Heart left ventricle (tissue), 13 donors: ENCODE measurements around the gene ATG9B.

ENCODE experiments used
- POLR2A ChIP-seq, 2 donors: fragments of 450-650 bp; IDR thresholded peaks; one replicate each; pipeline ENCODE4 v1.6.1; 2017; ENCODE audit warnings: antibody characterized with exemption in 2 of 2, mild to moderate bottlenecking in 2 of 2, moderate library complexity in 2 of 2
- TF ChIP-seq, protein P1 (sequence below), 12 donors: fragments of 200-600 bp; sonication (generic) in 4 of 12; IDR thresholded peaks; one replicate each; pipeline versions ENCODE4 v1.5.0 to v1.8.0; 2018 to 2022; ENCODE audit warnings: antibody characterized with exemption in 12 of 12, mild to moderate bottlenecking in 5 of 12
- donor health status: ischemic (EF 13 %, LVEDD 7.1; RV severe dilation, severe dysfunction).
- donor health status: DM: no; HTN: yes; CAD: no.
- donor health status: DM: no; HTN: no; CAD: no.
- donor health status: ischemic (EF 25% LVEDD 6.9; RV normal size, moderate dysfunction).
- donor health status: ischemic (EF 25% LVEDD 5.7; RV mildly dilated, moderate dysfunction).
- donor health status: ischemic (EF 35%, LVEDD 5.7; RV mildly dilated, moderate dysfunction).
- donor health status: nonischemic (EF 11% LVEDD 7.7; RV severe dilation, severe dysfunction).
- donor health status: DM: yes; HTN: yes; CAD: no.
- donor health status: PGD.
- donor health status: ischemic (EF 29% LVEDD 5.4; RV normal size, mild dysfunction).
- donor health status: nonischemic (EF 23%, LVEDD 6.1; RV moderate dilation, normal function).

GRCh38 chr7:151000897-151001495 lies 23.3 kb downstream of the ATG9B start:
- TF ChIP-seq, protein P1, sequence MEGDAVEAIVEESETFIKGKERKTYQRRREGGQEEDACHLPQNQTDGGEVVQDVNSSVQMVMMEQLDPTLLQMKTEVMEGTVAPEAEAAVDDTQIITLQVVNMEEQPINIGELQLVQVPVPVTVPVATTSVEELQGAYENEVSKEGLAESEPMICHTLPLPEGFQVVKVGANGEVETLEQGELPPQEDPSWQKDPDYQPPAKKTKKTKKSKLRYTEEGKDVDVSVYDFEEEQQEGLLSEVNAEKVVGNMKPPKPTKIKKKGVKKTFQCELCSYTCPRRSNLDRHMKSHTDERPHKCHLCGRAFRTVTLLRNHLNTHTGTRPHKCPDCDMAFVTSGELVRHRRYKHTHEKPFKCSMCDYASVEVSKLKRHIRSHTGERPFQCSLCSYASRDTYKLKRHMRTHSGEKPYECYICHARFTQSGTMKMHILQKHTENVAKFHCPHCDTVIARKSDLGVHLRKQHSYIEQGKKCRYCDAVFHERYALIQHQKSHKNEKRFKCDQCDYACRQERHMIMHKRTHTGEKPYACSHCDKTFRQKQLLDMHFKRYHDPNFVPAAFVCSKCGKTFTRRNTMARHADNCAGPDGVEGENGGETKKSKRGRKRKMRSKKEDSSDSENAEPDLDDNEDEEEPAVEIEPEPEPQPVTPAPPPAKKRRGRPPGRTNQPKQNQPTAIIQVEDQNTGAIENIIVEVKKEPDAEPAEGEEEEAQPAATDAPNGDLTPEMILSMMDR (IDR thresholded peaks at IDR 0.05), result no peak
- no peak for TF ChIP-seq POLR2A (IDR thresholded peaks at IDR 0.05)
